ENCODE measurements around the gene SAPCD2. TPM values are rescaled to one million over a fixed set of nuclear protein-coding genes. Genes with fewer than 3 reads are reported as not detected.

SAPCD2 gene
- total and polyA plus RNA-seq, 9 of the 15 experiments (the other 6 are each of a cell fraction or from before 2014, with no cell fraction given), result 3.4 to 91.8 (median 18.8) TPM

DNA sequence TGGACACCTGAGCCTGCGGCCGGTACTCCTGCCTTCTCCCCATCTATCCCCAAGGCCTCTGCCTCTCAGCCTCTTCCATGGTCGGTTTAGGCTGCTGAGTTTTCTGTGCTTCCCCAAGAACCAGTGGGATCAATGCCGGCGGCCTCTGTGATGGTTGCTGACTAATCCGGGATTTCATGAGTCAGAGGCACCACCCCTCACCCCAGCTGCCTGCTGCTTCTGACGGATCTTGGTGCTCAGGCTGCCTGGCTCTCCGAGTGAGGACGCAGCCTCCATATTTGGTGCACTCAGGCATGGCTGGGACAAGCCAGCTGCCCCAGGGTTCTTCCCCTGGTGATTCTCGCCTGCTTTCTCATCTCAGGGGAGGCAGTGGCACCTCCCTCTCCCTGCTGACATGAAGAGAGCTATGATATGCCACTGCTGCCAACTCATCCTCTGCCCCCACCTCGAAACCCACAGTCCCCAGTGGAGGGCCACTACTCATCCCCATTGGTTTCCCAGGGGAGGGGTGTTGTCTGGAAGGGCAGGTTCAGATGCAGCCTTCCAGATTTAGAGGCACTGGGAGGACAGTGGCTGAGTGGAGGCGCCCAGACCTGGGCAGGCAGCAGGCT, 13.1 kb upstream of the SAPCD2 start (continued):
- TF ChIP-seq MGA (IDR thresholded peaks at IDR 0.05) (no peak), NR4A1 (CRISPR knock-in tag; IDR thresholded peaks at IDR 0.05) (no peak), NR4A1 (tag; IDR thresholded peaks at IDR 0.05) (no peak), POLR2A (conservative IDR thresholded peaks at IDR 0.05) (0 out of 2 replicates have a peak, but pooled peaks have one; percentile 22), CTCFL (IDR thresholded peaks at IDR 0.05; ENCODE audit: borderline replicate concordance, insufficient read depth, low read depth, low read length, poor library complexity, severe bottlenecking) (no peak), WHSC1 (IDR thresholded peaks at IDR 0.05; ENCODE audit: low read length) (no peak), PHF21A (IDR thresholded peaks at IDR 0.05; ENCODE audit: borderline replicate concordance, low read depth) (no peak), SMARCA4 (IDR thresholded peaks at IDR 0.05) (peak; percentile 64), RBM22 (IDR thresholded peaks at IDR 0.05; ENCODE audit: low read depth, low read length, poor library complexity, severe bottlenecking) (no peak)
- TF ChIP-seq, protein P1, sequence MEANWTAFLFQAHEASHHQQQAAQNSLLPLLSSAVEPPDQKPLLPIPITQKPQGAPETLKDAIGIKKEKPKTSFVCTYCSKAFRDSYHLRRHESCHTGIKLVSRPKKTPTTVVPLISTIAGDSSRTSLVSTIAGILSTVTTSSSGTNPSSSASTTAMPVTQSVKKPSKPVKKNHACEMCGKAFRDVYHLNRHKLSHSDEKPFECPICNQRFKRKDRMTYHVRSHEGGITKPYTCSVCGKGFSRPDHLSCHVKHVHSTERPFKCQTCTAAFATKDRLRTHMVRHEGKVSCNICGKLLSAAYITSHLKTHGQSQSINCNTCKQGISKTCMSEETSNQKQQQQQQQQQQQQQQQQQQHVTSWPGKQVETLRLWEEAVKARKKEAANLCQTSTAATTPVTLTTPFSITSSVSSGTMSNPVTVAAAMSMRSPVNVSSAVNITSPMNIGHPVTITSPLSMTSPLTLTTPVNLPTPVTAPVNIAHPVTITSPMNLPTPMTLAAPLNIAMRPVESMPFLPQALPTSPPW (CRISPR knock-in tag; IDR thresholded peaks at IDR 0.05), result 0 out of 2 replicates have a peak, but pooled peaks have one; percentile 17
- TF ChIP-seq, protein P2, sequence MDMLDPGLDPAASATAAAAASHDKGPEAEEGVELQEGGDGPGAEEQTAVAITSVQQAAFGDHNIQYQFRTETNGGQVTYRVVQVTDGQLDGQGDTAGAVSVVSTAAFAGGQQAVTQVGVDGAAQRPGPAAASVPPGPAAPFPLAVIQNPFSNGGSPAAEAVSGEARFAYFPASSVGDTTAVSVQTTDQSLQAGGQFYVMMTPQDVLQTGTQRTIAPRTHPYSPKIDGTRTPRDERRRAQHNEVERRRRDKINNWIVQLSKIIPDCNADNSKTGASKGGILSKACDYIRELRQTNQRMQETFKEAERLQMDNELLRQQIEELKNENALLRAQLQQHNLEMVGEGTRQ (CRISPR knock-in tag; IDR thresholded peaks at IDR 0.05), result no peak

Data from K562 (cell line).